T-helper 1 cell treated with Interleukin-12 subunit alpha and Interleukin-12 subunit beta and Interleukin-4 antibody, amounts not matched to agents 30 ng/mL and 1 ng/mL, for 36 hours (primary cell): ENCODE measurements around the gene COLGALT1. TPM values are rescaled to one million over a fixed set of nuclear protein-coding genes. Genes with fewer than 3 reads are reported as not detected.

ENCODE experiments used
- intact Hi-C: fragments of 100-400 bp; cut with micrococcal nuclease; formaldehyde crosslinking; loops from one replicate; pipeline ENCODE4 v1.15.1; 2024
- total RNA-seq: library from RNA; stranded (reverse); gene quantifications from 2 replicates; pipeline ENCODE4 v1.2.3, GENCODE V29; 2022

Gene COLGALT1
- total RNA-seq, 1 donor from 2014 or later, result 62.0 TPM

DNA sequence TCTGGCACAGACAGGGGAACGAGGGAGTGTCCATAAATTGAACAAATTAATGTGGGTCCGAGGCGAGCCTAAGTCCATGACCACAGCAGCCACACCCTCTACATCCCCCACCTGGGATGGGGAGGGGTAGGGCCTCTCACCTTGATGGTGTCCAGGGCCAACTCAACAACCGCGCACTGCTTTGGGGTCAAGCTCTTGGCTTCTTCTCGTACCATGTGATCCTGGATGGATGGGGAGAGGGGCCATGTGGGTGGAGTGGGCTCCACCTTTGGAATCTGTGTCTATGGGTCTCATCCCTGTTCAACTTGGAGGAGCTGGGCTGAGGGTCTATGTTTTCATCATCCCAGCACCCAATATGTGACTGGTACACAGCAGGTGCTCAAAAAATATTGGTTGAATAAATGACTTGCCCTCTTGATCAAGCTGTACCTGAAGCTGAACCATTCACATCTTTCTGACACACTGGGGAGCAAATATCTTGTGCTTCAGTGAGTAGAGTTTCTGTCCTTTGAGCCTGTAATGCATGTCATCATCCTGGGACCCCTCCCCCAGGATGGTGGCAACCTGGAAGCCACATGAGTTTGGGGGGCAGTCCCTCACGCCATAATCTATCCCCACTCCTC is 62.9 kb downstream of the COLGALT1 start:
- intact Hi-C loops, result no loop called here

- intact Hi-C loops, result no loop called here
Measured at GRCh38 chr19:17618936-17619335, 63.5 kb downstream of the COLGALT1 start.

DNA sequence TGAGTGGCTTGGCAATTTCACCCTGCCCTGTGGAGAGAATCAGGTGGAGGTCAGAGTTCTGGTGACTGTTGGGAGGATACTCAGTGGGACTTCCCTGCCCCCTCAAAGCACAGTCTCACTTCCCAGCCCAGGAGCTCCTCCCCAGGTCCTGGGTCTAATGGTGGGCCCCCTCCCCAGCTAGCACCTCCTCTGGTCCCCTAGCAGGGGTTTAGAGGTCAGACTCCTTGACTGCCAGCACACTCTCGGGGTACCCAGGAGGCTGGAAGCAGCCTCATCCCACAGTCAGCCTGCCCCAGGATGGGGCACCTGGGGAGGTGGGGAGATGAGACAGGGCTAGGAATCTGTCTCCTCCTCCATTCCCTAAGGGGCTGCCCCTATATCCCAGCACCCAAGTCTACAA is 65.2 kb downstream of the COLGALT1 start:
- intact Hi-C loops, result no loop called here

GRCh38 chr19:17623224-17623935 is 67.9 kb downstream of the COLGALT1 start:
- intact Hi-C loops, result no loop called here

DNA sequence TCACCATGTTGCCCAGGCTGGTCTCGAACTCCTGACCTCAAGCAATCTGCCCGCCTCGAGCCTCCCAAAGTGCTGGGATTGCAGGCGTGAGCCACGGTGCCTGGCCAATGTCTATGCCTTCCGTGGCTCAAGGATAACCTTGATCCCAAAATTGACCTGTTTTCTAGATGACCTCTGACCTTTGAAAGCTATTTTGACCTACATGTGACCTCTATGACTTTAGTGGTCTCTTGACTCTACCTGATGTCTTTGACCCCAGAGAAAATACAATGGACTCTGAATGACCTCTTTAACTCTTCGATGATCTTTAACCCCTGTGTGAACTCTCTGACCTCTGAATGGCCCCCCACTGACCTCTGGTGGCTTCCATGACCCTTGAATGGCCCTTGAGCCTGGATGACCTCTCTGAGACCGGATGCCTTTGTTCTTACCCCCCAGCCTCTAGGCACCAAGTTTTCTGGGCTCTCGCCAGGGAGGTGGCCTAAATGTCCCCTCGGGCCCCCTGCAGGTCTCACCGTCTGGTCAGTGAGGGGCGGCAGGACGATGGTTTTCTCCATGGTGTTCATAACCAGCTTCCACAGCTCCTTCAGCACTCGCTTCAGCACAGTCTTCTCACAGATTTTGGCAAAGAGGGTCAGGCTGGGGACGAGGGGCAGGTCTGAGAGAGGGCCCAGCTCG is 69.0 kb downstream of the COLGALT1 start:
- intact Hi-C loops, result no loop called here

GRCh38 chr19:17625043-17625442 is 69.6 kb downstream of the COLGALT1 start:
- intact Hi-C loops, result no loop called here

DNA sequence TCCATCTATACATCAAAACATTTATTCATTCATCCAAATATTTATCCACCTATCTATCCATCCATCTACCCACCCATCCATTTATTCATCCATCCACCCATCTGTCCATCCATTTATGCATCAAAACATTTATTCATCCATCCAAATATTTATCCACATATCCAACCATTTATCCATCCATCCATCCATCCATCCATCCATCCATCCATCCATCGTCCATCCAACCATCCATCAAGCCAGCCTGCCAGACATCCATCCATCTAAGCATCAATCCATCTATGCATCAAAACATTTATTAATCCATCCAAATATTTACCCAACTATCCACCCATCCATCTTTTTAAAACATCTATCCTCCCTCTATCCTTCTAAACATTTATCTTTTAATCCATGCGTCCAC is 70.5 kb downstream of the COLGALT1 start:
- intact Hi-C loops, result no loop called here

DNA sequence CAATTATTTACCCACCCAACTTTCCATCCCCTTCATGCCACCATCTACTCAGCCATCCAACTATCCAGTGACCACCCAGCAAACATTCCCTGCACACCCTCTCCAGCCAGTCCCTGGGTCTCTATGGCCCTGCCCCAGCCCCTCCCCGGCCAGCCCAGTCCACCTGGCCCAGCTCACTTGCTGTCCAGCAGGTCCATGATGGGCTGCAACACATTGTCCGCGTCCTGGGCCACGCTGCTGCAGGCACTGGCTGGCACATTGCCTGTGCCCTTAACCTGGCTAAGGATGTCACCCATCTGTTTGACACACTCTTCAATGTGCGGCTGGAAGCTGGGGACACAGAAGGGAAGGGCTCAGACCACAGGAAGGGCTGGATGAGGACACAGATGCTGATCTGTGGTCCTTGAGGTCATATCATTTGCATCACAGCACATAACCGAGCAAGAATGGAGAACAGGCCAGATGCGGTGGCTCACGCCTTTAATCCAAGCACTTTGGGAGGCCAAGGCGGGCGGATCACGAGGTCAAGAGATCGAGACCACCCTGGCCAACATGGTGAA is 71.1 kb downstream of the COLGALT1 start:
- intact Hi-C loops, result no loop called here

- intact Hi-C loops, result no loop called here
Measured at GRCh38 chr19:17627161-17627560, 71.7 kb downstream of the COLGALT1 start.

DNA sequence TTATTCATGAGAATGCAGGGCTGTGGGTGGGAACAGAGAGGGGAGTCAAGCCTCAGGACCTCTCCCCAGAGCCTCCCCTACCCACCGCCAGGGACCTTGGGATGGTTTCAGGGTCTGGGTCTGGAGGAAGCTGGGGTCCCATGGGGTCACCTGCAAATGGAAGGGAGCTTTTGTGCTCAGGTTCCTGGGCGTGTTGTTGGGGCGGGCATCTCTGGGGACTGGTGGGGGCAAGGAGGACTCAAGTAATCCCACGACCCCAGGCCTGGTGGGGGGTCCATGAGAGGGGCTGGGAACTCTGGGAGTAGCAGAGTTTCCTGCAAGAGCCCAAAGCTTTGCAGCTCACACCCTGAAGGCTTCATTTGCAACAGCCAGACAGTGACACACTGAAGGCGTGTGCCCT is 72.5 kb downstream of the COLGALT1 start:
- intact Hi-C loops, result no loop called here

DNA sequence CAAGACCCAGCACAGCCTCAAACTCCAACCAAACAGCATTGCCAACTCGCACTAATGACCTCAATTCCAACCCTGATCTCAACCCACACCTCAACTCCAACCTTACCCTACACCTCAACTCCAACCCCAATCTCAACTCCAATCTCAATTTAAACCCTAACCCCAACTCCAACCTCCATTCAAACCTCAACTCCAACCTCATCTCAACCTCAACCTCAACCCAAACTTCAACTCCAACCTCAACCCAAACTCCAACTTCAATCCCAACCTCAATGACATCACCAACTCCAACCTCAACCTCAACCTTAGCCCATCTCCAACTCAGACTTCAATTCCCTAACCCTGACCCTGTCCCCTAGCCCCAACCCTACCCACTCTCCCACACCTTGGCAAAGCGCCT is 74.3 kb downstream of the COLGALT1 start:
- intact Hi-C loops, result no loop called here

GRCh38 chr19:17632577-17632976 is 77.1 kb downstream of the COLGALT1 start:
- intact Hi-C loops, result no loop called here

Other genes starting within 250 kb of the COLGALT1 start
- gene MRPL34, start 249.8 kb upstream of the COLGALT1 start, total RNA-seq, result 81.3 and 84.7 TPM in 2 replicates
- gene DDA1, start 246.1 kb upstream of the COLGALT1 start, total RNA-seq, result 44.5 and 45.8 TPM in 2 replicates
- 13.2 and 13.6 TPM in 2 replicates for gene ANO8, start 220.8 kb upstream of the COLGALT1 start, total RNA-seq
- 32.3 and 36.9 TPM in 2 replicates for gene GTPBP3, start 218.1 kb upstream of the COLGALT1 start, total RNA-seq
- 0.12 TPM in 1 of 2 replicates, not detected in the other for gene PLVAP, start 178.3 kb upstream of the COLGALT1 start, total RNA-seq
- gene CCDC194, start 161.5 kb upstream of the COLGALT1 start, total RNA-seq, result 4.1 and 4.5 TPM in 2 replicates
- 214 and 218 TPM in 2 replicates for gene BST2, start 150.0 kb upstream of the COLGALT1 start, total RNA-seq
- 38.7 and 39.2 TPM in 2 replicates for gene MVB12A, start 135.6 kb upstream of the COLGALT1 start, total RNA-seq
- gene TMEM221, start 107.0 kb upstream of the COLGALT1 start, total RNA-seq, result not detected in 2 replicates
- not detected in 2 replicates for gene NXNL1, start 94.7 kb upstream of the COLGALT1 start, total RNA-seq
- gene SLC27A1, start 85.1 kb upstream of the COLGALT1 start, total RNA-seq, result 1.4 and 1.7 TPM in 2 replicates
- gene PGLS, start 44.0 kb upstream of the COLGALT1 start, total RNA-seq, result 63.3 and 68.7 TPM in 2 replicates
- 0.27 TPM in 1 of 2 replicates, not detected in the other for gene UNC13A, start 132.7 kb downstream of the COLGALT1 start, total RNA-seq
- gene MAP1S, start 163.8 kb downstream of the COLGALT1 start, total RNA-seq, result 70.8 and 75.5 TPM in 2 replicates
- 94.1 and 98.7 TPM in 2 replicates for gene FCHO1, start 195.8 kb downstream of the COLGALT1 start, total RNA-seq
- gene B3GNT3, start 239.5 kb downstream of the COLGALT1 start, total RNA-seq, result 0.61 and 0.90 TPM in 2 replicates